Smooth muscle cell (in vitro differentiated cells): ENCODE data around the gene TRMT10A. TPM values are rescaled to one million over a fixed set of nuclear protein-coding genes. Genes with fewer than 3 reads are reported as not detected.

Source experiments
- DNase-seq: peaks from one replicate; lab custom pipeline; 2025; ENCODE audit not compliant: unreplicated experiment; lab: John Stamatoyannopoulos, UW
- H2AFZ ChIP-seq: fragments of 200-600 bp; sonication (generic); 2 replicates; pipeline ENCODE4 v1.6.0; 2016; ENCODE audit warnings: antibody characterized with exemption, low read depth, mild to moderate bottlenecking
- H3F3A ChIP-seq: fragments of 200-600 bp; sonication (generic); 2 replicates; pipeline ENCODE4 v1.6.0; 2017; ENCODE audit warnings: antibody characterized with exemption, low read depth
- H3K27ac ChIP-seq: fragments of 200-600 bp; sonication (generic); 2 replicates; pipeline ENCODE4 v1.5.1; 2016; ENCODE audit warnings: low read depth, mild to moderate bottlenecking
- H3K27me3 ChIP-seq: fragments of 200-600 bp; sonication (generic); 2 replicates; pipeline ENCODE4 v1.6.1; 2016; ENCODE audit warnings: low read depth, mild to moderate bottlenecking
- H3K36me3 ChIP-seq: fragments of 200-600 bp; sonication (generic); 2 replicates; pipeline ENCODE4 v1.5.1; 2016; ENCODE audit warnings: low read depth
- H3K4me1 ChIP-seq: fragments of 200-600 bp; sonication (generic); 2 replicates; pipeline ENCODE4 v1.5.1; 2016; ENCODE audit warnings: low read depth
- H3K4me2 ChIP-seq: fragments of 200-600 bp; sonication (generic); 2 replicates; pipeline ENCODE4 v1.6.0; 2016; ENCODE audit warnings: mild to moderate bottlenecking
- H3K4me3 ChIP-seq: fragments of 200-600 bp; sonication (generic); 2 replicates; pipeline ENCODE4 v1.5.1; 2016; ENCODE audit warnings: mild to moderate bottlenecking
- H3K79me2 ChIP-seq: fragments of 200-600 bp; sonication (generic); 2 replicates; pipeline ENCODE4 v1.6.0; 2016; ENCODE audit warnings: low read depth, mild to moderate bottlenecking
- H3K9ac ChIP-seq: fragments of 200-600 bp; sonication (generic); 2 replicates; pipeline ENCODE4 v1.6.0; 2016; ENCODE audit warnings: low read depth
- H3K9me3 ChIP-seq: fragments of 200-600 bp; sonication (generic); replicated peaks from 2 replicates; pipeline ENCODE4 v1.5.1; 2016; ENCODE audit warnings: low read depth
- H4K20me1 ChIP-seq: fragments of 200-600 bp; sonication (generic); 2 replicates; pipeline ENCODE4 v1.6.0; 2016; ENCODE audit warnings: low read depth
- CTCF ChIP-seq: fragments of 200-600 bp; sonication (generic); IDR thresholded peaks from 2 replicates; pipeline ENCODE4 v1.5.1; 2017; ENCODE audit warnings: borderline replicate concordance, mild to moderate bottlenecking, antibody characterized with exemption; ENCODE audit not compliant: insufficient read depth, poor library complexity, severe bottlenecking
- WGBS: methylation state at CpG from one replicate; pipeline ENCODE4 v1.1.7; 2016; ENCODE audit warnings: low lambda C conversion rate; 5-methylcytosine and 5-hydroxymethylcytosine counted together
- polyA plus RNA-seq: library from polyadenylated mRNA; unstranded; fragments of >200 nt; fragmentation: Nextera tagmentation; extraction: Ambion mirVana; gene quantifications from 2 replicates; pipeline ENCODE4 v1.2.1, GENCODE V29; 2016
- total RNA-seq: library from RNA; depleted of rRNA; stranded (reverse); fragments of >200 nt; gene quantifications from 2 replicates; pipeline ENCODE4 v1.2.3, GENCODE V29; 2014

The TRMT10A gene
- total and polyA plus RNA-seq, 2 experiments from 2014 or later: 4.0 to 4.6 TPM

- H3K9ac ChIP-seq: no peak overlapping the region
- H3K27me3 ChIP-seq: peaks cover 3% of the 10 kb centered on the region
- H3K36me3 ChIP-seq: no peaks in the 10 kb centered on the region
- peak overlapping the region; percentile 49 for H3K27ac ChIP-seq
- no peak overlapping the region for H2AFZ ChIP-seq
- no peaks in the 10 kb centered on the region for H3K4me1 ChIP-seq
- H3K4me3 ChIP-seq: no peak overlapping the region
- no peak for TF ChIP-seq CTCF
- H3K9me3 ChIP-seq: no peaks in the 10 kb centered on the region
- no peaks in the 10 kb centered on the region for H3F3A ChIP-seq
- H4K20me1 ChIP-seq: no peaks in the 10 kb centered on the region
- DNase-seq: no peak
- no peak overlapping the region for H3K4me2 ChIP-seq
- WGBS: 58% methylated on average over 1 of the region's 1 CpG
- no peaks in the 10 kb centered on the region for H3K79me2 ChIP-seq
Measured at GRCh38 chr4:99586797-99587196, 23.0 kb upstream of the TRMT10A start.

GRCh38 chr4:99586322-99586721 lies 22.5 kb upstream of the TRMT10A start:
- Histone ChIP-seq H3K4me2 (no peak overlapping the region), H3K36me3 (no peaks in the 10 kb centered on the region), H3K27ac (no peak overlapping the region), H3K79me2 (no peaks in the 10 kb centered on the region), H3F3A (no peaks in the 10 kb centered on the region), H3K4me3 (no peak overlapping the region), H4K20me1 (no peaks in the 10 kb centered on the region), H3K4me1 (no peaks in the 10 kb centered on the region), H3K9ac (no peak overlapping the region), H3K27me3 (peaks cover 3% of the 10 kb centered on the region), H3K9me3 (no peaks in the 10 kb centered on the region), H2AFZ (no peak overlapping the region)
- 57% methylated on average over 2 of the region's 2 CpGs for WGBS
- DNase-seq: no peak
- no peak for TF ChIP-seq CTCF

- Histone ChIP-seq H3K4me2 (no peak overlapping the region), H3K36me3 (no peaks in the 10 kb centered on the region), H3K27me3 (peaks cover 3% of the 10 kb centered on the region), H3K9me3 (no peaks in the 10 kb centered on the region), H3K79me2 (no peaks in the 10 kb centered on the region), H3K9ac (no peak overlapping the region), H3K4me3 (no peak overlapping the region), H4K20me1 (no peaks in the 10 kb centered on the region), H3F3A (no peaks in the 10 kb centered on the region), H3K4me1 (no peaks in the 10 kb centered on the region), H2AFZ (no peak overlapping the region), H3K27ac (no peak overlapping the region)
- no peak for DNase-seq
- 92% methylated on average over 1 of the region's 1 CpG for WGBS
- no peak for TF ChIP-seq CTCF
Measured at GRCh38 chr4:99585516-99585915, 21.7 kb upstream of the TRMT10A start.

DNA sequence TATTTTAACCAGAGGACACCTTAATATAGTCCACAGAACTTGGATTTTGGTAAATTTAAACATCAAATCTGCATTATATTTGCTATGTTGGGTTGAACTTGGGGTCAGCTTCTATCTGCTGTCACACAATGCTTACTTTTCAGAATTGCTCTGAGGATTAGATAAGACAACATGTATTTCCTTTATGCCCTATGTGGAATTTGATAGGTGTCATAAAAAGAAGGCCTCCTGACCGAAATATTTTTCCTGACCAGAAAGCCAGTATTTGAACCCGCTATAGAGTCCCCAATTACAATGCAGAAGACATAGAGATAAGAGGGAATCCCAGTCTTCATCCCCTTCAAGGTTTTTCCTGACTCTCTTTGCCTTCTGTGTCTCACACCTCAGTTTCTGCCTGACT lies 14.9 kb upstream of the TRMT10A start:
- H3K9ac ChIP-seq: no peak overlapping the region
- no peak for DNase-seq
- H3K79me2 ChIP-seq: no peaks in the 10 kb centered on the region
- peaks cover 3% of the 10 kb centered on the region for H3K27me3 ChIP-seq
- no peak for TF ChIP-seq CTCF
- peak overlapping the region; percentile 21 for H3K4me3 ChIP-seq
- H3K4me2 ChIP-seq: no peak overlapping the region
- no peaks in the 10 kb centered on the region for H3K9me3 ChIP-seq
- H3K4me1 ChIP-seq: no peaks in the 10 kb centered on the region
- no peaks in the 10 kb centered on the region for H4K20me1 ChIP-seq
- H2AFZ ChIP-seq: peak overlapping the region; percentile 11
- 93% methylated on average over 2 of the region's 2 CpGs for WGBS
- no peaks in the 10 kb centered on the region for H3K36me3 ChIP-seq
- H3F3A ChIP-seq: no peaks in the 10 kb centered on the region
- H3K27ac ChIP-seq: no peak overlapping the region
